ENCODE measurements around the gene RMP24. TPM values are rescaled to one million over a fixed set of nuclear protein-coding genes. Genes with fewer than 3 reads are reported as not detected.
"Not testable (repeated sequence)": the region's sequence is repeated elsewhere in the genome, so short reads cannot be mapped to it uniquely, and the experiment has no call there.

The RMP24 gene

GRCh38 chr18:36020174-36020711 is 47.8 kb downstream of the RMP24 start:
- intact Hi-C loops (cut with DNase I; ENCODE audit: low total_unique reads), result no loop called here
- no peak overlapping the region for H3K4me3 ChIP-seq (ENCODE audit: low read depth, poor library complexity, severe bottlenecking)
- 87 to 96% methylated on average over 3 of the region's 3 CpGs for WGBS, 2 donors
- TF ChIP-seq POLR2A (IDR thresholded peaks at IDR 0.05) (no peak), CTCF (IDR thresholded peaks at IDR 0.05) (no peak)
- no peak for DNase-seq (ENCODE audit: low spot score in 2 of 2)

GRCh38 chr18:36023336-36023735 is 50.9 kb downstream of the RMP24 start:
- 95 to 98% methylated on average over 1 of the region's 1 CpG for WGBS, 2 donors
- TF ChIP-seq CTCF (IDR thresholded peaks at IDR 0.05), result no peak
- no peak for TF ChIP-seq POLR2A (IDR thresholded peaks at IDR 0.05)
- no peak for DNase-seq (ENCODE audit: low spot score in 2 of 2)
- intact Hi-C loops (cut with DNase I; ENCODE audit: low total_unique reads), result no loop called here
- no peak overlapping the region for H3K4me3 ChIP-seq (ENCODE audit: low read depth, poor library complexity, severe bottlenecking)

- intact Hi-C loops (cut with DNase I; ENCODE audit: low total_unique reads); DNase-seq (ENCODE audit: low spot score in 2 of 2); H3K4me3 ChIP-seq (ENCODE audit: low read depth, poor library complexity, severe bottlenecking): not testable (repeated sequence)
- WGBS, 2 donors, result 95 to 97% methylated on average over 3 of the region's 3 CpGs
These were observed 51.8 kb downstream of the RMP24 start for GRCh38 chr18:36024241-36024640.

- TF ChIP-seq POLR2A (IDR thresholded peaks at IDR 0.05) (no peak), CTCF (IDR thresholded peaks at IDR 0.05) (no peak)
- WGBS, 2 donors, result 51 to 55% methylated on average over 1 of the region's 1 CpG
- intact Hi-C loops (cut with DNase I; ENCODE audit: low total_unique reads), result no loop called here
- DNase-seq (ENCODE audit: low spot score in 2 of 2), result no peak
- H3K4me3 ChIP-seq (ENCODE audit: low read depth, poor library complexity, severe bottlenecking), result no peak overlapping the region
These were observed 52.5 kb downstream of the RMP24 start for GRCh38 chr18:36025025-36025424.

- intact Hi-C loops (cut with DNase I; ENCODE audit: low total_unique reads), result no loop called here
- DNase-seq (ENCODE audit: low spot score in 2 of 2), result no peak
- TF ChIP-seq CTCF (IDR thresholded peaks at IDR 0.05) (no peak), POLR2A (IDR thresholded peaks at IDR 0.05) (no peak)
- no peak overlapping the region for H3K4me3 ChIP-seq (ENCODE audit: low read depth, poor library complexity, severe bottlenecking)
- WGBS, 2 donors, result 86 to 97% methylated on average over 2 of the region's 2 CpGs
These were observed 56.4 kb downstream of the RMP24 start for GRCh38 chr18:36028859-36029258.

Small RNAs within 50 kb of the gene (microRNA-seq; reads per million reads assigned to microRNA genes)
- gene MIR3929 (ENCODE audit: borderline number of aligned reads in 1 of 2, borderline replicate concordance in 2 of 2), result 0 reads per million in 2 donors

Other genes with a start within 250 kb of the RMP24 start
- 10 to 100 TPM; 30.1 to 55.9 (median 46.9) TPM for gene RPRD1A, start 94.9 kb downstream of the RMP24 start, total RNA-seq
- 100 to 1,000 TPM in 1 of 4 donors, 10 to 100 TPM in 3; 64.3 to 137 (median 83.2) TPM for gene SLC39A6, start 156.7 kb downstream of the RMP24 start, total RNA-seq
- gene ELP2, start 157.2 kb downstream of the RMP24 start, total RNA-seq, result 10 to 100 TPM; 52.6 to 67.6 (median 59.7) TPM
- 1 to 10 TPM; 1.1 to 6.2 (median 4.1) TPM for gene MOCOS, start 214.8 kb downstream of the RMP24 start, total RNA-seq